SW 1271 (cell line): Measurements from ENCODE around the gene HIVEP1.

ENCODE experiments used
- DNase-seq, 2 experiments: peaks; one replicate each; lab custom pipeline; 2025; lab: John Stamatoyannopoulos, UW

The HIVEP1 gene

DNA sequence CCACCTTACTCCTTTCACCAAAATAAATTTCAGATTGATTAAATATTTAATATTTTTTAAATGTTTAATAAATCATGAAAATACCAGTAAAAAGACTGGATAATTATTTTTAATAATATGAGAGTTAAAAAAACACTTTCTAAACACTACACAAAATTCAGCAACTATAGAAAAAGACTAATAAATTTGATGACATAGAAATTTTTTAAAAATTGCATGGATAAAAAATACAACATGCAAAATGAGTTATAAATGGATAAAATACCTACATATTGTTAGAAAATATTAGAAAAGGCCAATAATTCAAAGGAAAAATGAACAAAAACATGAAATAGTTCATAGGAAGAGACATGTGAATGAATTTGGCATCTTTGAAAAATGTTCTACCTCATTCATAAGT is 177.0 kb downstream of the HIVEP1 start:
- no peak for DNase-seq

DNA sequence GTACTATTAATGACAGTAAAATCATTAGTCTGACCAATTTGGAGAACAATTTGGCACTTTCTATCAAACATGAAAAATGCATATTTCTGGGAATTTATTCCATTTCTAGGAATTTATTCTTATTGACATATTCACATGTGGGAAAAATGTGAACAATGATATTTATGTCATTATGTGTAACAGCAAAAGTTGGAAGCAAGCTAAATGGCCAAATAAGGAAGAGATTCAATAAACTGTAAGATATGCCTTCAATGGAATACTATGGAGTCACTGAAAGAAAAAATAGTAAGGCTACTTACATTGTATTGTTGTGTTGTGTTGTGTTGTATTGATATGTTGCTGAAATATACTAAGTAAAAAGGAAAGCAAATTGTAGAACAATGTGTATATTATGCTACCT is 177.5 kb downstream of the HIVEP1 start:
- DNase-seq, result no peak

DNA sequence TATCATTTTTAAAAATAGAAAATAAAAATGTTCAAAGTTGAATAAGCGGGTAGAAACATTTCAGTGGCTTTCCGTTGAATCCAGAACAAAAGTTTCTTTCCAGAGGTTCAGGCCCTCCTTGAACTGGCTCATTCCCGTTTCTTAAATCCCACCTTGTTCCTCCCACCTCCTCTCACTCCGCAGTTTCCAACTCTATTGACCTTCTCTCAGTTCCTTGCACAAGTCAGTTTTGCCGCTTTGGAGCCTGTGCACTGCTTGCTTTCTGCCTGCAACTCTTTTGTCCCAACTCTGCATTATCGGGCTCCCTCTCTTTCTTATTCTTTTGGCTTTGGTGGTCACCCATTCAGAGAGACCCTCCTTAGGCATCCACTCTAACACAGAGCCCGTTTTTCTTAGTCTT is 178.1 kb downstream of the HIVEP1 start:
- no peak for DNase-seq

DNA sequence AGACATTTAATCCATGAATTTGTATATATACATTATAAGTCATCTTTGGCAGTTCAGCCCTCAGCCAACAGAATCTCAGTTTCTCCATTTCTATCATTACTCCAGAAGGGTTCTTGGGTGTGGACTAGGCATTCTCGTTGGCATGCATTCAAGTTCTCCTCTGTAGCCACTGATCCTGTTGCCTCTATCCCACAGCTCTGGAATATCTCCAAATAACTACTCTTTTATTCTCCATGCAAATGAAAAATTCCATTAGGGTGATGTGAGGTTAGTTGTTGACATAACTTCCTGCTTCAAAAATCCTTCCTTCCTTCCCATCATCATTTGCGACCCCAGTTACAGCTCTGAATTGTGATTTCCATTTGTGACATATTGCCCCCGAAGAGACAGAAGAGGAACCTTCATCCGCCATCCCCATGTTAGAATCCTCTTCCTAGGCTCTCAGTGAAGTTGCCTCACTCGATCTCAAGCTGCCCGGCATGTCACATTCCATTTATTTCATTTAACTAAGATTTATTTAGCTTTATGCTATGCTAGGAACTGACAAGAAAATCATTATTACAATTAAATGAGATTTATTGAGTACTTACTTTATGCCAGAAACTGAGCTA is 184.3 kb downstream of the HIVEP1 start:
- peak in 1 of 2 experiments; percentile 6 for DNase-seq

DNA sequence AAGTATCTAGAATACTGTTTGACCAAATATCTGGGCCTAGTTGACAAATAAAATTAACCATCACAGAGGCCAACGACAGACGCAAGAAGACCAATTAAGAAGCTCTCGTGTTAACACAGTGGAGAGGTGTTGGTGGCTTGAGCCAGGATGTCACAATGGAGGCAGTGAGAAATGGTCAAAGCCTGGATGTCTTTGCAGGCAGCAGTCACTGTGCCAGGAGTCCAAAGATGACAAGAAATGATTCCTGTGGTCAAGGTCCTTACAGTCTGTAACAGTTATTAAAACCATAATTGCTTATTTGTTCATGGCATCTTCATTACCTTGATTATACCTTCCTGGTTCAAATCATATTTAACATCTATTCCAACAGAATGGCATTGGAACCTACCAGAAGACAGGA is 186.7 kb downstream of the HIVEP1 start:
- no peak for DNase-seq

DNA sequence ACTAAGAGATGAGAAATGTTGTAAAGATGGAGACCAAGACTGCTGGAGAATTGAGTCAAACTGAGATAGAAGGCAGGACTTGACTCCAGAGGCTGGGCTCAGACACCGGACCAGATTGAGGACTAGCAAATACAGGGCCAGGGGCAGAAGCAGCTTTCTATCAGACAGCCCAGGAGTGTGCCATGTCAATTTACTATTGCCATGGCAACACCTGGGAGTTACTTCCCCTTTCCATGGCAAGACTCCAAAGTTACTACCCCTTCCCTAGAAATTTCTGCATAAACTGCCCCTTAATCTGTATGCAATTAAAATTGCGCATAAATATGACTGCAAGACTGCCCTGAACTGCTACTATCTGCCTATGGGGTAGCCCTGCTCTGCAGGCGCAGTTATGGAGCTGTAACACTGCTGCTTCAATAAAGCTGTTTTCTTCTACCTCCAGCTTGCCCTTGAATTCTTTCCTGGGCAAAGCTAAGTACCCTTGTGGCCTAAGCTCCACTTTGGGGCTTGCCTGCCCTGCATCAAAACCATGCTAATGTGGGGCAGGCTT is 188.0 kb downstream of the HIVEP1 start:
- DNase-seq, result no peak

DNA sequence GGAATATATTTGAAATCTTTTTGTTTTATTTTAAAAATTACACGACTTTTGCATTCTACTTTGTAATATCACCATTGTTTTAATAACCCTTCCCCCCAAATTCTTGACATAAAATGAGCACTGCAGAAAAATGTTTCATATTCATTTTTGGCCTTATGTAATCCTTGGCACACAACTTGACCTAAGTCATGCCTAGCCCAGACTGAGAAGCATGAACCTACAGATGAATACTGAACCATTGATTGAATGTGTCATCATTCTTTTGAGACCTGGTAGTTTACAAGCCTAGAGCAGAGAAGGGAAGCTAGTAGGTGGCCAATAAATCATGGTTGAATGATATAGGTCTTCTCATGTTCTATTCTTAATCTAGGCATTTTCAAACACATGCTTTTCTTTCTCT is 188.6 kb downstream of the HIVEP1 start:
- no peak for DNase-seq

DNA sequence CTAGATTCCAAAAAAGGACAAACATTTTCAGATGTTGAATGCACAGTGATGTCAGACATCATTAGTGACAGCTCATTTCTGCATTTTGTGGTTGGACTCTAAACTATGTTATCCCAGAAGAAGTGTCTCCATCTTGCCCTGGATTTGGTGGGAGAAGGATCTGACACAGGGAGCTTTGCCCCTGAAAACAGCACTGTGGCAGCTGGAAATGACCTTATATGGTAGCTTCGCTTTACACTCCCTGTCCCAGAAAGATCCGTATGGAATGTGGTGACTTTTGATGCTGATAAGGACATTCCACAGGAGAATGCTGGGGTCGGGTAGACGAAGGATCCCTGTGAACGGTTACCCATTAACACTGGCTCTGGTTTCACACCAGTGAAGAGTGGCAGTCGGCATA is 190.9 kb downstream of the HIVEP1 start:
- no peak for DNase-seq

DNA sequence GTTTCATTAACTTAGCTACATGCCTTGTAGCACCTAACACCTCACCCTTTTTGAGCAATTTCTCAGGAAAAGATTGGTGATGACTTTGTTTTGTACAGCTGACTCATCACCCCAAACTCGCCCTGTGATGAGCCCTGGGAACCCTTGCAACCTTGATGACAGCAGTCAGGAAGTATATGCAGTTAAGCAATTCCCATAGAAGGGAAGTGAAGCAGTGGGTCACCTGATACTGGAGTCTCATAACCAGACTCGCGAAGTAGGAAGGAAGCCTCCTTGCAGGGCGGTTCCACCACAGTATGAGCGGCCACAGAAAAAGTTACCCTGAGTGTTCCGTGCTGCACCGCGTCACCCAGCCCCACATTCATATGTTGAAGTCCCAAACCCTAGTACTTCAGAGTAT is 196.1 kb downstream of the HIVEP1 start:
- DNase-seq, result no peak

DNA sequence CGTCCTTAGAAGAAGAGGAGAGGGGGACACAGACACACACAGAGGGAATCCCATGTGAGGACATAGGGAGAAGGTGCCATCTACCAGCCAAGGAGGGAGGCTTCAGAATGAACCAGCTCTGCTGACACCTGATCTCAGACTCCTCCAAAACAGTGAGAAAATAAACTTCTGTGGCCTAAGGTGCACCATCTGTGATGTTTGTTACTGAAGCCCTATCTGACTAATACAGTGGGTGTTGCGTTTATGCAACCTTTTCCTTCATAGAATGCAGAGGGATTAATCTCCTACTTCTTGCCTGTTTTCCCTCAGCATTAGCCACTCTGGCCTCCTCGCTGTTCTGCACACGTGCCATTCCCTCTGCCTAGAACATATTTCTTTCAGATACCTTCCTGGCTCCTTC is 196.6 kb downstream of the HIVEP1 start:
- no peak for DNase-seq
